AG08395 (cell line): Measurements from ENCODE around the gene EPHB2.

Source experiments
- DNase-seq: peaks from one replicate; pipeline ENCODE4 v3.0.0; 2012; ENCODE audit warnings: mixed read lengths, low spot score

The EPHB2 gene

GRCh38 chr1:22860883-22861385, 150.3 kb downstream of the EPHB2 start:
- DNase-seq: no peak

GRCh38 chr1:22861764-22862440, 151.3 kb downstream of the EPHB2 start:
- DNase-seq: peak; percentile 83

GRCh38 chr1:22862752-22863151, 152.1 kb downstream of the EPHB2 start:
- DNase-seq: no peak

GRCh38 chr1:22863766-22864165, 153.1 kb downstream of the EPHB2 start:
- DNase-seq: no peak

- DNase-seq: no peak
Measured at GRCh38 chr1:22864886-22865285, 154.2 kb downstream of the EPHB2 start.

GRCh38 chr1:22865736-22866135, 155.1 kb downstream of the EPHB2 start:
- DNase-seq: no peak

GRCh38 chr1:22866868-22867267, 156.2 kb downstream of the EPHB2 start:
- DNase-seq: no peak

- DNase-seq: no peak
Measured at GRCh38 chr1:22868331-22868730, 157.7 kb downstream of the EPHB2 start.

GRCh38 chr1:22869325-22869724, 158.7 kb downstream of the EPHB2 start:
- DNase-seq: no peak

- DNase-seq: peak; percentile 14
Measured at GRCh38 chr1:22870201-22870871, 159.7 kb downstream of the EPHB2 start.

- no peak for DNase-seq
Measured at GRCh38 chr1:22872981-22873664, 162.5 kb downstream of the EPHB2 start.

GRCh38 chr1:22874785-22875184, 164.1 kb downstream of the EPHB2 start:
- DNase-seq: no peak

GRCh38 chr1:22875241-22875640, 164.6 kb downstream of the EPHB2 start:
- DNase-seq: no peak

- no peak for DNase-seq
Measured at GRCh38 chr1:22875841-22876240, 165.2 kb downstream of the EPHB2 start.

- DNase-seq: peak; percentile 27
Measured at GRCh38 chr1:22876359-22877111, 165.9 kb downstream of the EPHB2 start.

GRCh38 chr1:22877112-22877915, 166.7 kb downstream of the EPHB2 start:
- DNase-seq: no peak

- no peak for DNase-seq
Measured at GRCh38 chr1:22877980-22878379, 167.3 kb downstream of the EPHB2 start.

GRCh38 chr1:22878626-22879025, 168.0 kb downstream of the EPHB2 start:
- no peak for DNase-seq

GRCh38 chr1:22879445-22879844, 168.8 kb downstream of the EPHB2 start:
- no peak for DNase-seq

- DNase-seq: peak; percentile 58
Measured at GRCh38 chr1:22880174-22880601, 169.5 kb downstream of the EPHB2 start.

- DNase-seq: no peak
Measured at GRCh38 chr1:22883406-22883805, 172.8 kb downstream of the EPHB2 start.
